ENCODE data around the gene ZSCAN30. TPM values are rescaled to one million over a fixed set of nuclear protein-coding genes. Genes with fewer than 3 reads are reported as not detected.

ZSCAN30 gene
- 31.5 and 84.0 TPM in 2 replicates for total RNA-seq (2011; cell fraction: chromatin; rRNA removed; ENCODE audit: low replicate concordance)
- total RNA-seq (2011; cell fraction: nucleolus; rRNA removed): 17.8 and 26.8 TPM in 2 replicates
- total RNA-seq (2011; cell fraction: nucleoplasm; rRNA removed): 41.2 and 45.8 TPM in 2 replicates
- total RNA-seq (2014; rRNA removed) (8.9 and 12.0 TPM in 2 replicates), total RNA-seq (2014; rRNA removed; fragmentation: Illumina TruSeq; extraction: Trizol) (13.5 and 14.7 TPM in 2 replicates), total RNA-seq (2015; rRNA removed; fragmentation: Illumina TruSeq; extraction: Trizol) (10.3 and 11.0 TPM in 2 replicates), total RNA-seq (2021) (9.2 and 10.8 TPM in 2 replicates), polyA plus RNA-seq (2011; rRNA removed) (13.6 and 14.0 TPM in 2 replicates), polyA plus RNA-seq (2014; fragmentation: Illumina TruSeq; extraction: Trizol) (11.5 and 13.1 TPM in 2 replicates), polyA plus RNA-seq (2014; fragmentation: Nextera tagmentation; extraction: Ambion mirVana) (1 to 10 TPM; 4.6 to 4.9 TPM), polyA plus RNA-seq (2014; rRNA removed) (10.0 and 11.5 TPM in 2 replicates), polyA minus RNA-seq (2011; rRNA and poly(A)+ RNA removed) (19.0 and 29.5 TPM in 2 replicates), Bru-seq, nascent RNA (percentile 62 among the genes with signal in this experiment), BruChase-seq, experiment 1, labeled RNA remaining after a 2-hour chase (percentile 66 among the genes with signal in this experiment), BruChase-seq, experiment 2, labeled RNA remaining after a 6-hour chase (percentile 67 among the genes with signal in this experiment)
- 3.0 and 5.6 TPM in 2 replicates for polyA plus RNA-seq (2011; cell fraction: cytosol; rRNA removed)
- 36.2 and 37.7 TPM in 2 replicates for polyA plus RNA-seq (2011; cell fraction: nucleus; rRNA removed)
- 9.6 and 15.1 TPM in 2 replicates for polyA plus RNA-seq (2012)
- polyA minus RNA-seq (2011; cell fraction: cytosol; rRNA and poly(A)+ RNA removed): 4.7 and 5.1 TPM in 2 replicates
- 18.6 and 33.8 TPM in 2 replicates for polyA minus RNA-seq (2011; cell fraction: nucleus; rRNA and poly(A)+ RNA removed)
- long read RNA-seq, experiment 1, full-length matches to known transcripts: 6 of 26 reads
- long read RNA-seq, experiment 1, partial matches to known transcripts: 0 of 26 reads
- long read RNA-seq, experiment 1, other reads (novel, unspliced or antisense): 20 of 26 reads
- long read RNA-seq, experiment 2, partial matches to known transcripts: 0 of 5 reads
- long read RNA-seq, experiment 2, other reads (novel, unspliced or antisense): 5 of 5 reads
- long read RNA-seq, experiment 3, partial matches to known transcripts: 1 of 2 reads
- long read RNA-seq, experiment 3, other reads (novel, unspliced or antisense): 1 of 2 reads

DNA sequence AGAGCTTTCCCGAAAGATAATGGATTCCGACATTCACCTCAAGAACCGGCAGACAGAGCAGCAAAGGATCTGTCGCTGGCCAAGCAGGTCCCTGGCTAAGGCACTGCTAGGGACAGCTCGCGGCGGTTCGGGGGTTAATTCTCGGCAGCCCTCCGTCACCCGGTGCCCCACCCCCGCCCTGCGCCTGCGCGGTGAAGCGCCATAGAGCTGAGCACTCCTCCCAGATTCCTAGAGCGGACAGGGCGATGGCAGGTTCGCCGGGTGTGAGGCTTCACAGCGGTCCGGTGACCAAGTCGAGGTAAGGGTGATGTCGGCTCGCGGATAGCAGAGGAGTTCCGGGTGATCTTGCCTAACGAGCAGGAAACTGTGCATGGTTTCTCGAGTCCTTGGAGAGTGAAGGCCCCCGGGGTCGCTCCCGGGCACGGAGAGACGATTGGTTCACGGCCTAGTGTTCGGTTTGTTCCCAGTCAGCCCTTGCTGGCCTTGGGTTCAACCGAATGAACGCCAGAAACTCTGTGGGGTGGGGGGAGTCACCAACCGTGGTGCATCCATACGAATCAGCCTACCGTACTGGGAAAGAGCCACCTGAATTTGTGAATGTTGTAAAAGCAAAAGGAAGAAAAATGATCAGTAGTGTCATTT lies at the start of gene ZSCAN30:
Gene ZSCAN30 (minus strand): TSS at position 136 of the 642 bp plus-strand sequence. CDS start 25,877 bp downstream, outside the sequence.
- no peaks in the 10 kb centered on the region for H3K9me3 ChIP-seq (replicated peaks; ENCODE audit: control insufficient read depth, insufficient read depth, low read depth, low read length)
- ATAC-seq: peak; percentile 96
- H3K27me3 ChIP-seq (ENCODE audit: control insufficient read depth in 2 of 2, insufficient read depth in 2 of 2, low read length in 2 of 2): no peaks in the 10 kb centered on the region
- peaks cover 50% of the 10 kb centered on the region for H3K79me2 ChIP-seq (ENCODE audit: control insufficient read depth, insufficient read depth, low read length)
- peaks cover 34% of the 10 kb centered on the region for H3K36me3 ChIP-seq (ENCODE audit: control insufficient read depth, insufficient read depth, low read length)
- intact Hi-C loops (cut with micrococcal nuclease) (loop anchor here (2.0 to 10.0 kb wide), 3 partner anchors 49 to 285 kb away; partner anchors contain the start of genes ZNF24 and ZNF397), in situ Hi-C loops (cut with MboI) (no loop called here)
- peak within 1 kb of the TSS; percentile 93 to 97 for H3K9ac ChIP-seq (ENCODE audit: insufficient read depth in 1 of 2, low read depth in 2 of 2, low read length in 2 of 2)
- ChIA-PET CTCF (ENCODE audit: low intra/inter-chr PET ratio) (no interaction called here), POLR2A (interaction anchor here (0.6 to 2.0 kb wide), 14 partner anchors 9 to 384 kb away, joined by 3 to 11 read pairs (median 4); no protein-coding TSS in a partner anchor)
- peak within 1 kb of the TSS; percentile 97 for H2AFZ ChIP-seq (ENCODE audit: low read depth, low read length)
- H3K27ac ChIP-seq (ENCODE audit: extremely low read depth, low read depth, low read length): peak within 1 kb of the TSS; percentile 88
- H3K4me1 ChIP-seq (replicated peaks in 1 of 2; ENCODE audit: control insufficient read depth in 2 of 2, insufficient read depth in 2 of 2, low read length in 2 of 2): peaks cover 0 to 5% of the 10 kb centered on the region in 2 experiments; a peak in 3 of 5 replicates
- WGBS (ENCODE audit: insufficient coverage, low coverage, missing lambda C conversion rate): under 1% methylated on average over 41 of the region's 41 CpGs
- DNase-seq (ENCODE audit: extremely low read depth in 1 of 4, low spot score in 3 of 4): peak; percentile 96 to 98 (median 96)
- H3K9me1 ChIP-seq (ENCODE audit: control insufficient read depth, insufficient read depth, low read length): no peaks in the 10 kb centered on the region
- no TSS peak for BruUV-seq (replicated peaks)
- no peaks in the 10 kb centered on the region for H4K20me1 ChIP-seq (replicated peaks; ENCODE audit: control insufficient read depth, insufficient read depth, low read length)
- peak; percentile 86 for FAIRE-seq
- H3K4me3 ChIP-seq: peak within 1 kb of the TSS; percentile 72
- peak within 1 kb of the TSS; percentile 98 for H3K4me2 ChIP-seq (ENCODE audit: insufficient read depth, low read length)
- no peak for TF ChIP-seq RUNX1 (IDR thresholded peaks at IDR 0.05; ENCODE audit: low read depth)
- peak; percentile 97 for TF ChIP-seq SP2 (IDR thresholded peaks at IDR 0.05; ENCODE audit: extremely low read depth, low read depth, low read length, poor library complexity, severe bottlenecking)
- TF ChIP-seq, protein P1, sequence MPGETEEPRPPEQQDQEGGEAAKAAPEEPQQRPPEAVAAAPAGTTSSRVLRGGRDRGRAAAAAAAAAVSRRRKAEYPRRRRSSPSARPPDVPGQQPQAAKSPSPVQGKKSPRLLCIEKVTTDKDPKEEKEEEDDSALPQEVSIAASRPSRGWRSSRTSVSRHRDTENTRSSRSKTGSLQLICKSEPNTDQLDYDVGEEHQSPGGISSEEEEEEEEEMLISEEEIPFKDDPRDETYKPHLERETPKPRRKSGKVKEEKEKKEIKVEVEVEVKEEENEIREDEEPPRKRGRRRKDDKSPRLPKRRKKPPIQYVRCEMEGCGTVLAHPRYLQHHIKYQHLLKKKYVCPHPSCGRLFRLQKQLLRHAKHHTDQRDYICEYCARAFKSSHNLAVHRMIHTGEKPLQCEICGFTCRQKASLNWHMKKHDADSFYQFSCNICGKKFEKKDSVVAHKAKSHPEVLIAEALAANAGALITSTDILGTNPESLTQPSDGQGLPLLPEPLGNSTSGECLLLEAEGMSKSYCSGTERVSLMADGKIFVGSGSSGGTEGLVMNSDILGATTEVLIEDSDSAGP (CRISPR knock-in tag; IDR thresholded peaks at IDR 0.05): peak; percentile 27; the same call in 1 of the 2 replicates
- TF ChIP-seq ZNF507 (tag; conservative IDR thresholded peaks at IDR 0.05): no peak
- TF ChIP-seq SIRT6 (IDR thresholded peaks at IDR 0.05; ENCODE audit: low read depth, low read length): no peak
- TF ChIP-seq, protein P2, sequence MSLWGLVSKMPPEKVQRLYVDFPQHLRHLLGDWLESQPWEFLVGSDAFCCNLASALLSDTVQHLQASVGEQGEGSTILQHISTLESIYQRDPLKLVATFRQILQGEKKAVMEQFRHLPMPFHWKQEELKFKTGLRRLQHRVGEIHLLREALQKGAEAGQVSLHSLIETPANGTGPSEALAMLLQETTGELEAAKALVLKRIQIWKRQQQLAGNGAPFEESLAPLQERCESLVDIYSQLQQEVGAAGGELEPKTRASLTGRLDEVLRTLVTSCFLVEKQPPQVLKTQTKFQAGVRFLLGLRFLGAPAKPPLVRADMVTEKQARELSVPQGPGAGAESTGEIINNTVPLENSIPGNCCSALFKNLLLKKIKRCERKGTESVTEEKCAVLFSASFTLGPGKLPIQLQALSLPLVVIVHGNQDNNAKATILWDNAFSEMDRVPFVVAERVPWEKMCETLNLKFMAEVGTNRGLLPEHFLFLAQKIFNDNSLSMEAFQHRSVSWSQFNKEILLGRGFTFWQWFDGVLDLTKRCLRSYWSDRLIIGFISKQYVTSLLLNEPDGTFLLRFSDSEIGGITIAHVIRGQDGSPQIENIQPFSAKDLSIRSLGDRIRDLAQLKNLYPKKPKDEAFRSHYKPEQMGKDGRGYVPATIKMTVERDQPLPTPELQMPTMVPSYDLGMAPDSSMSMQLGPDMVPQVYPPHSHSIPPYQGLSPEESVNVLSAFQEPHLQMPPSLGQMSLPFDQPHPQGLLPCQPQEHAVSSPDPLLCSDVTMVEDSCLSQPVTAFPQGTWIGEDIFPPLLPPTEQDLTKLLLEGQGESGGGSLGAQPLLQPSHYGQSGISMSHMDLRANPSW (CRISPR knock-in tag; IDR thresholded peaks at IDR 0.05): no peak
- peak; percentile 50; the same call in 1 of the 2 replicates for TF ChIP-seq CBX5 (IDR thresholded peaks at IDR 0.05; ENCODE audit: borderline replicate concordance, low read depth)
- peak; percentile 89 for TF ChIP-seq NBN (IDR thresholded peaks at IDR 0.05; ENCODE audit: low read depth)
- no peak for TF ChIP-seq SRSF3 (IDR thresholded peaks at IDR 0.05; ENCODE audit: insufficient read depth, low read length)
- peak; percentile 95 for TF ChIP-seq RBFOX2 (IDR thresholded peaks at IDR 0.05; ENCODE audit: low read depth, low read length)
- no peak for TF ChIP-seq ZNF212 (CRISPR knock-in tag; IDR thresholded peaks at IDR 0.05)
- no peak for TF ChIP-seq MAX (CRISPR knock-in tag; IDR thresholded peaks at IDR 0.05)

Measured in K562 (cell line).